Mesodermal cell (in vitro differentiated cells): ENCODE results near the gene SCARF1.

ENCODE experiments used
- H3K27ac ChIP-seq: 2 replicates; pipeline ENCODE4 v1.7.0; 2013; ENCODE audit warnings: mild to moderate bottlenecking, low read depth, low read length, moderate library complexity; ENCODE audit not compliant: severe bottlenecking
- H3K36me3 ChIP-seq: 2 replicates; pipeline ENCODE4 v1.7.1; 2013; ENCODE audit warnings: mild to moderate bottlenecking, low read length, moderate library complexity; ENCODE audit not compliant: control insufficient read depth, insufficient read depth
- H3K4me1 ChIP-seq: one replicate; pipeline ENCODE4 v1.7.1; 2013; ENCODE audit warnings: mild to moderate bottlenecking, low read length; ENCODE audit not compliant: insufficient read depth, control insufficient read depth, poor library complexity, severe bottlenecking
- H3K4me3 ChIP-seq: 2 replicates; pipeline ENCODE4 v1.7.0; 2013; ENCODE audit warnings: low read length, control low read depth, mild to moderate bottlenecking; ENCODE audit not compliant: insufficient read depth, poor library complexity, severe bottlenecking; ENCODE audit errors: extremely low read depth
- H3K9me3 ChIP-seq: 2 replicates; pipeline ENCODE4 v1.7.1; 2013; ENCODE audit warnings: mild to moderate bottlenecking, low read length, moderate library complexity; ENCODE audit not compliant: control insufficient read depth
- WGBS, 2 experiments: methylation state at CpG; one replicate each; pipeline ENCODE4 v1.1.5; 2013; ENCODE audit warnings: missing lambda C conversion rate in 2 of 2; ENCODE audit not compliant: insufficient coverage in 2 of 2; 5-methylcytosine and 5-hydroxymethylcytosine counted together

Gene SCARF1

GRCh38 chr17:1608676-1609075, 36.9 kb downstream of the SCARF1 start:
- Histone ChIP-seq H3K4me1 (peaks cover 8% of the 10 kb centered on the region), H3K36me3 (no peaks in the 10 kb centered on the region), H3K27ac (peak overlapping the region; percentile 73), H3K4me3 (no peak overlapping the region), H3K9me3 (no peaks in the 10 kb centered on the region)
- WGBS, 2 experiments = 94 to 95% methylated on average over 5 of the region's 7 CpGs

GRCh38 chr17:1607971-1608320, 37.6 kb downstream of the SCARF1 start:
- Histone ChIP-seq H3K36me3 (no peaks in the 10 kb centered on the region), H3K4me1 (peaks cover 8% of the 10 kb centered on the region), H3K4me3 (no peak overlapping the region), H3K27ac (peak overlapping the region; percentile 73), H3K9me3 (no peaks in the 10 kb centered on the region)
- 94 to 96% methylated on average over 4 to 5 of the region's 5 CpGs for WGBS, 2 experiments

- H3K4me1 ChIP-seq = peaks cover 8% of the 10 kb centered on the region
- 95 to 96% methylated on average over 24 to 26 of the region's 26 CpGs for WGBS, 2 experiments
- peaks cover 7% of the 10 kb centered on the region for H3K36me3 ChIP-seq
- H3K4me3 ChIP-seq = no peak overlapping the region
- H3K27ac ChIP-seq = peak overlapping the region; percentile 26
- peaks cover 6% of the 10 kb centered on the region for H3K9me3 ChIP-seq
Observed at GRCh38 chr17:1606352-1606985, 39.1 kb downstream of the SCARF1 start.

- Histone ChIP-seq H3K27ac (no peak overlapping the region), H3K4me1 (peaks cover 8% of the 10 kb centered on the region), H3K9me3 (peaks cover 7% of the 10 kb centered on the region), H3K4me3 (no peak overlapping the region), H3K36me3 (peaks cover 7% of the 10 kb centered on the region)
- WGBS, 2 experiments = 95 to 97% methylated on average over 15 to 16 of the region's 19 CpGs
Observed at GRCh38 chr17:1605681-1606351, 39.7 kb downstream of the SCARF1 start.

- Histone ChIP-seq H3K36me3 (peaks cover 7% of the 10 kb centered on the region), H3K4me1 (peaks cover 8% of the 10 kb centered on the region), H3K27ac (no peak overlapping the region), H3K4me3 (no peak overlapping the region), H3K9me3 (peaks cover 7% of the 10 kb centered on the region)
- 80 to 85% methylated on average over 29 to 34 of the region's 35 CpGs for WGBS, 2 experiments
Observed at GRCh38 chr17:1604831-1605528, 40.6 kb downstream of the SCARF1 start.

- 97 to 98% methylated on average over 14 of the region's 14 CpGs for WGBS, 2 experiments
- peaks cover 7% of the 10 kb centered on the region for H3K9me3 ChIP-seq
- no peak overlapping the region for H3K4me3 ChIP-seq
- no peak overlapping the region for H3K27ac ChIP-seq
- no peaks in the 10 kb centered on the region for H3K4me1 ChIP-seq
- peaks cover 7% of the 10 kb centered on the region for H3K36me3 ChIP-seq
Observed at GRCh38 chr17:1601571-1601970, 44.0 kb downstream of the SCARF1 start.

GRCh38 chr17:1598399-1599095, 47.0 kb downstream of the SCARF1 start:
- no peak overlapping the region for H3K27ac ChIP-seq
- H3K4me1 ChIP-seq = peaks cover 2% of the 10 kb centered on the region
- peaks cover 7% of the 10 kb centered on the region for H3K9me3 ChIP-seq
- no peak overlapping the region for H3K4me3 ChIP-seq
- H3K36me3 ChIP-seq = peaks cover 7% of the 10 kb centered on the region
- 88 to 95% methylated on average over 6 to 7 of the region's 8 CpGs for WGBS, 2 experiments

- H3K4me1 ChIP-seq = peaks cover 6% of the 10 kb centered on the region
- H3K27ac ChIP-seq = no peak overlapping the region
- H3K36me3 ChIP-seq = peaks cover 7% of the 10 kb centered on the region
- 96 to 97% methylated on average over 12 to 14 of the region's 14 CpGs for WGBS, 2 experiments
- H3K9me3 ChIP-seq = peaks cover 7% of the 10 kb centered on the region
- H3K4me3 ChIP-seq = no peak overlapping the region
Observed at GRCh38 chr17:1597861-1598342, 47.6 kb downstream of the SCARF1 start.

- H3K27ac ChIP-seq = no peak overlapping the region
- H3K4me1 ChIP-seq = peaks cover 21% of the 10 kb centered on the region
- no peaks in the 10 kb centered on the region for H3K36me3 ChIP-seq
- no peaks in the 10 kb centered on the region for H3K9me3 ChIP-seq
- H3K4me3 ChIP-seq = no peak overlapping the region
- WGBS, 2 experiments = 94 to 100% methylated on average over 5 of the region's 5 CpGs
Observed at GRCh38 chr17:1593630-1593931, 52.0 kb downstream of the SCARF1 start.

GRCh38 chr17:1592751-1593629, 52.5 kb downstream of the SCARF1 start:
- H3K4me1 ChIP-seq = peaks cover 21% of the 10 kb centered on the region
- H3K27ac ChIP-seq = no peak overlapping the region
- no peaks in the 10 kb centered on the region for H3K9me3 ChIP-seq
- H3K36me3 ChIP-seq = no peaks in the 10 kb centered on the region
- 94% methylated on average over 18 to 22 of the region's 25 CpGs for WGBS, 2 experiments
- no peak overlapping the region for H3K4me3 ChIP-seq
